Testis (tissue), 3 donors: ENCODE data around the gene ZNF639. TPM values are rescaled to one million over a fixed set of nuclear protein-coding genes. Genes with fewer than 3 reads are reported as not detected.

Source experiments
- DNase-seq: peaks from one replicate; pipeline ENCODE4 v3.0.0-alpha.2; 2019
- H3K27ac ChIP-seq, 2 donors: fragments of 200-600 bp; sonication (generic); one replicate each; pipeline ENCODE4 v1.5.1; 2019
- H3K27me3 ChIP-seq: fragments of 200-600 bp; sonication (generic); one replicate; pipeline ENCODE4 v1.5.1; 2019
- H3K36me3 ChIP-seq: fragments of 200-600 bp; sonication (generic); one replicate; pipeline ENCODE4 v1.5.1; 2017; ENCODE audit warnings: low read depth; ENCODE audit errors: missing control alignments
- H3K4me1 ChIP-seq: fragments of 200-600 bp; sonication (generic); one replicate; pipeline ENCODE4 v1.5.1; 2019
- H3K4me3 ChIP-seq, 2 donors: fragments of 200-600 bp; sonication (generic); one replicate each; pipeline ENCODE4 v1.5.1; 2017 to 2019
- H3K9me3 ChIP-seq: fragments of 200-600 bp; sonication (generic); one replicate; pipeline ENCODE4 v1.5.1; 2017
- POLR2A ChIP-seq: fragments of 450-650 bp; IDR thresholded peaks from one replicate; pipeline ENCODE4 v1.6.1; 2017; ENCODE audit warnings: antibody characterized with exemption, mild to moderate bottlenecking, moderate library complexity
- WGBS, 2 donors: methylation state at CpG; one replicate each; pipeline ENCODE4 v1.1.5; 2018; 5-methylcytosine and 5-hydroxymethylcytosine counted together
- intact Hi-C: fragments of 100-400 bp; cut with DNase I; formaldehyde crosslinking; loops from one replicate; pipeline ENCODE4 v1.15.1; 2023; ENCODE audit warnings: low total_unique reads
- polyA plus RNA-seq: library from polyadenylated mRNA; stranded (reverse); fragments of 350-450 nt; fragmentation: Illumina TruSeq; extraction: RNeasy Lipid Tissue Mini Kit (QIAGEN cat#74804); gene quantifications from one replicate; pipeline ENCODE4 v1.2.3, GENCODE V29; 2014; ENCODE audit warnings: low read depth, low replicate concordance; ENCODE audit not compliant: insufficient read depth
- total RNA-seq, 2 donors: library from RNA; depleted of rRNA; stranded (reverse); fragments of >200 nt; gene quantifications; one replicate each; pipeline ENCODE4 v1.2.3, GENCODE V29; 2016
- TF ChIP-seq, protein P1 (sequence below), 3 experiments: fragments of 450-650 bp in 2 of 3; fragments of 200-600 bp in 1 of 3; sonication (generic) in 1 of 3; IDR thresholded peaks; one replicate each; pipeline ENCODE4 v1.5.1; 2016 to 2019; ENCODE audit warnings: antibody characterized with exemption in 3 of 3, mild to moderate bottlenecking in 2 of 3, moderate library complexity in 1 of 3

The ZNF639 gene
- total and polyA plus RNA-seq, 3 donors from 2014 or later: 29.3 to 37.6 (median 36.7) TPM

DNA sequence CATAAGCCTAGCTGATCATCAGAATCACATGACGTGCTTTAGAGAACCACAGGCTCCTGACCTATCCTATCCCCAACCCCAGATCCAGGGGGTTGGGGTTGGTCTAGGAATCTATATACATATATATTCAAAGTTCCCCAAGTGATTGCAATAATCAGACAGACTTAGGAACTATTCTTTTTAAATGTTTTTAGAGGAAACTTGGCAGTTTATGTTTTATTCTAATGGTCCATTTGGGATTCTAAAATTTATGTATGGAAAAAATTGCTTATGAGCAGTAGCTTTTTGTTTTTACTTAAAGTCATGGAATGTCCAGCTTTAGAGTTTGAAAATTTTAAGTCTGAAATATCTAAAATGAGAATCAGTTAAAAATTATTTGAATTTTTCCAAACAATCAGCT is 46.8 kb downstream of the ZNF639 start:
- Histone ChIP-seq H3K36me3 (no peaks in the 10 kb centered on the region), H3K27ac (no peak overlapping the region), H3K4me3 (no peak overlapping the region), H3K9me3 (no peaks in the 10 kb centered on the region), H3K4me1 (no peaks in the 10 kb centered on the region), H3K27me3 (no peaks in the 10 kb centered on the region)
- DNase-seq: no peak
- 86 to 92% methylated on average over 1 of the region's 1 CpG for WGBS, 2 donors
- intact Hi-C loops: no loop called here
- no peak for TF ChIP-seq POLR2A
- TF ChIP-seq, protein P1, sequence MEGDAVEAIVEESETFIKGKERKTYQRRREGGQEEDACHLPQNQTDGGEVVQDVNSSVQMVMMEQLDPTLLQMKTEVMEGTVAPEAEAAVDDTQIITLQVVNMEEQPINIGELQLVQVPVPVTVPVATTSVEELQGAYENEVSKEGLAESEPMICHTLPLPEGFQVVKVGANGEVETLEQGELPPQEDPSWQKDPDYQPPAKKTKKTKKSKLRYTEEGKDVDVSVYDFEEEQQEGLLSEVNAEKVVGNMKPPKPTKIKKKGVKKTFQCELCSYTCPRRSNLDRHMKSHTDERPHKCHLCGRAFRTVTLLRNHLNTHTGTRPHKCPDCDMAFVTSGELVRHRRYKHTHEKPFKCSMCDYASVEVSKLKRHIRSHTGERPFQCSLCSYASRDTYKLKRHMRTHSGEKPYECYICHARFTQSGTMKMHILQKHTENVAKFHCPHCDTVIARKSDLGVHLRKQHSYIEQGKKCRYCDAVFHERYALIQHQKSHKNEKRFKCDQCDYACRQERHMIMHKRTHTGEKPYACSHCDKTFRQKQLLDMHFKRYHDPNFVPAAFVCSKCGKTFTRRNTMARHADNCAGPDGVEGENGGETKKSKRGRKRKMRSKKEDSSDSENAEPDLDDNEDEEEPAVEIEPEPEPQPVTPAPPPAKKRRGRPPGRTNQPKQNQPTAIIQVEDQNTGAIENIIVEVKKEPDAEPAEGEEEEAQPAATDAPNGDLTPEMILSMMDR (IDR thresholded peaks at IDR 0.05): no peak

DNA sequence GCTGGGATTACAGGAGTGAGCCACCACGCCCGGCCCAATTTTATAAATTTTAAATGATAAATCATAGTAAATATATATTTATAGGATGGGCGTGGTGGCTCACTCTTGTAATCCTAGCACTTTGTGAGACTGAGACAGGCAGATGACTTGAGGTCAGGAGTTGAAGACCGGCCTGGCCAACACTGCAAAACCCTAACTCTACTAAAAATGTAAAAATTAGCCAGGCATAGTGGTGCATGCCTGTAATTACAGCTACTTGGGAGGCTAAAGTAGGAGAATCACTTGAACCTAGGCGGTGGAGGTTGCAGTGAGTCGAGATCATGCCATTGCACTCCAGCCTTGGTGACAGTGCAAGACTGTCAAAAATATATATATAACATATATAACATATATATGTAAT is 51.1 kb downstream of the ZNF639 start:
- DNase-seq: no peak
- Histone ChIP-seq H3K4me1 (no peaks in the 10 kb centered on the region), H3K36me3 (no peaks in the 10 kb centered on the region), H3K9me3 (no peaks in the 10 kb centered on the region), H3K27me3 (no peaks in the 10 kb centered on the region), H3K4me3 (no peak overlapping the region), H3K27ac (no peak overlapping the region)
- intact Hi-C loops: no loop called here
- TF ChIP-seq POLR2A: no peak
- TF ChIP-seq, protein P1 (IDR thresholded peaks at IDR 0.05): no peak
- WGBS, 2 donors: 97 to 98% methylated on average over 6 of the region's 6 CpGs

DNA sequence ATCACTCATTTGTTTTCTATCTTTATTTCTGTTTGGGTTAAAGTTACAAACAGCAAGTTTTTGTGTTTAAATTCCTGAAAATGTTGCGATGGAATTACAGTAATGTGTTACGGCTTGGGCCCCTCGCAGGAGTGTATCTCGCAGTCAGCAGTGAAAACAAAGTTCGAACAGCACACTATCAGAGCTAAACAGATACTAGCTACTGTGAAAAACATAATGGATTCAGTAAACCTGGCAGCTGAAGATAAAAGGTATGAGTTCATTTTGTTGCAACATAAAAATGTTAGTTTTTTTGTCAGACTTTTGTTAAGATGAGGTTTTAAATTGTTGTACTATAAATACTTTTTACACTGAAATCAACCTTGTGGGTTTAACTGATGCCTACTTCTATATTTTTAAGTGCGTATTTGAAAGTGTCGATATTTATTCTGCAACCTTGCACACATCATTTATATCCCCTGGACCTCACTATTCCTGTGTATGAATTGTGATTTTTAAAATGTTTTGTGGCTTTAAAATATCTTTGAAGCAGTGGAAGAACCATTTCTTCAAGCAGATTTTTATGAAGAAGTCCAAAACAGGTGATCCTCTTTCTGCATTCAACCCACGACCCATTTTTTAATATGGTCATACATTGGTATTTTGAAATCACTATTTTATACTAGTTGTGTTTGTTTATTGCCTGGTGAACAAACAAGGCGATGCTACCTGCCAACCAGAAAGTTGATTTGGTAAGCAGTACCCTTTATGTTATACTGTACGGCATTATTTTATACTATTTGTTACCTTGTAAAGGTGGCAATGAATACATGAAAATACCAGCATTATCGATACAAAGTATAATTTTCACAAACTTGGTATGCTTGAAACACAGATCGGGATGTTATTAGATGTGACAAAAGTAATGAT is 52.5 kb downstream of the ZNF639 start:
- Histone ChIP-seq H3K27me3 (no peaks in the 10 kb centered on the region), H3K4me3 (no peak overlapping the region), H3K4me1 (no peaks in the 10 kb centered on the region), H3K27ac (no peak overlapping the region), H3K36me3 (no peaks in the 10 kb centered on the region), H3K9me3 (no peaks in the 10 kb centered on the region)
- 80% methylated on average over 12 of the region's 12 CpGs for WGBS, 2 donors
- DNase-seq: no peak
- TF ChIP-seq, protein P1 (IDR thresholded peaks at IDR 0.05): no peak
- TF ChIP-seq POLR2A: no peak
- intact Hi-C loops: no loop called here

DNA sequence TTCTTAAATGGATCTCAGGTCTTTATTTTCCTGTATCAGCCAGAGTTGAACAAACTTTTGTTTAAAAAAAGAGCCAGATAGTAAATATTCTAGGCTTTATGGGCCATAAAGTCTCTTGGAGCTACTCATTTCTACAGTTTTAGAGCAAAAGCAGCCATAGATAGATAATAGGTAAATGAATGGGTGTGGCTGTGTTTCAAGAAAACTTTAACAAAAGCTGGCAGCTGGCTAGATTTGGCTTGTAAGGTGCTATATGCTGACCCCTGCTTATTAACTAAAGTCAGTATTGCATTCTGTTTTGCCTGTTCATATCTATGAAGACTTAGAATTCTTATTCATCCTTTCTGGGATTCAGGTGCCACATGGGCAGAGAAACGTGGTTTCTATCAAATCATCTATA is 53.6 kb downstream of the ZNF639 start:
- H3K36me3 ChIP-seq: no peaks in the 10 kb centered on the region

More for the DNA sequence above, 53.6 kb downstream of the ZNF639 start:
- Histone ChIP-seq H3K9me3 (no peaks in the 10 kb centered on the region), H3K27me3 (no peaks in the 10 kb centered on the region), H3K27ac (no peak overlapping the region), H3K4me3 (no peak overlapping the region), H3K4me1 (no peaks in the 10 kb centered on the region)
- WGBS, 2 donors: 92 to 93% methylated on average over 1 of the region's 1 CpG
- TF ChIP-seq POLR2A: no peak
- TF ChIP-seq, protein P1 (IDR thresholded peaks at IDR 0.05): no peak
- no peak for DNase-seq
- intact Hi-C loops: no loop called here

Other genes starting within 250 kb of the ZNF639 start
- gene PIK3CA, start 174.7 kb upstream of the ZNF639 start, total RNA-seq: 10 to 100 TPM; 20.8 to 27.1 TPM
- 11.2 TPM for gene PIK3CA, start 174.7 kb upstream of the ZNF639 start, polyA plus RNA-seq
- gene KCNMB3, start 71.9 kb upstream of the ZNF639 start, total RNA-seq: 1 to 10 TPM; 6.8 to 7.4 TPM
- 7.1 TPM for gene KCNMB3, start 71.9 kb upstream of the ZNF639 start, polyA plus RNA-seq
- gene MFN1, start 24.7 kb downstream of the ZNF639 start, total RNA-seq: 10 to 100 TPM; 39.5 to 50.9 TPM
- 23.1 TPM for gene MFN1, start 24.7 kb downstream of the ZNF639 start, polyA plus RNA-seq
- gene GNB4, start 128.4 kb downstream of the ZNF639 start, total RNA-seq: 1 to 10 TPM; 9.5 to 9.8 TPM
- 8.7 TPM for gene GNB4, start 128.4 kb downstream of the ZNF639 start, polyA plus RNA-seq
- 10 to 100 TPM; 68.4 to 84.4 TPM for gene ACTL6A, start 239.9 kb downstream of the ZNF639 start, total RNA-seq
- gene ACTL6A, start 239.9 kb downstream of the ZNF639 start, polyA plus RNA-seq: 143 TPM